C4-2B (cell line): ENCODE measurements around the gene YWHAG.

Experiments used
- H3K27ac ChIP-seq: fragments of 450-650 bp; 2 replicates; pipeline ENCODE4 v1.5.1; 2017
- ZFX ChIP-seq: fragments of 450-650 bp; IDR thresholded peaks from 2 replicates; pipeline ENCODE4 v1.6.1; 2017
- TF ChIP-seq, protein P1 (sequence below): fragments of 450-650 bp; conservative IDR thresholded peaks from 2 replicates; pipeline ENCODE4 v1.5.1; 2017; ENCODE audit warnings: mild to moderate bottlenecking

YWHAG gene

DNA sequence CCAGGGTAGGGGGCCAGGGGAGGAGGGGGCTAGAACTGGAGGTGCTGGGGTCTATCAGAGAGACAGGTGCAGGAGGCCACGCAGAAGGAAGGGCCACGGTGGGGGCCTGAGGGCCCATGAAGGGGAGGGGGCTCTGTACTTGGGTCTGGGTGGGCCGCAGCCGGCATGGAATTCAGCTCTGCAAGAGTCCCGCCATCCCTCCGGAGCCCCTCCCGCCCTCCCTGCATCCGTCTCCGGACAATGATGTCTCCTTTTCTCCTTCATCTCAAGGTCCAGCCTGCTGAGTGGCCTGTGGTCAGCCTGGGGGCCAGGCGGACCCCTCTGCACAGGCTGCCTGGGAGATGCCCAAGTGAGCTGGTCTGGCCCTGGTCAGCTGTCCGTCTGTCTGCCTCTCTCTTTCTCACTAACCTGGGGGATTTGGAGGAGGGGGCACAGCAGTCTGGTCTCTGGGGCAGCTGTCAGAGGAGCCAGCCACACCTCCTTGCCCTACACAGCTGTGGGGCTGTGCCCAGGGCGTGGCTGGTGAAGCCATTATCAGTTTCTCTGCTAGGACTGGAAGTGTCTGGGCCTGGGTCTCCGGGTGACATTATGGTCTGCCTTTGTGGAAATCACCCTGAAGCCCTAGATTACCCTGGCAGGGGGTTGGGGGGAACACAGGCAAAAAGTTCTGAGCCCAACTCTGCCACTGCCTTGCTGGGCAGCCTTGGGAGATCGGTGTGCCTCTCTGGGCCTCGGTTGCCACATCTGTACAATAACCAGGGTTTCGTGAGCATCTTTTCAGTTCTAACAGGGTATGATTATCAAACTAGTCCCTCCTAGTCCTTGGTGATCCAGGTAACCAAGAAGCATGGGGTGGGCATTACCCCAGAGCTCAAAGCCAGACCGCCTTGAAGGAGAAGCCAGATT is 75.3 kb downstream of the YWHAG start:
- TF ChIP-seq, protein P1, sequence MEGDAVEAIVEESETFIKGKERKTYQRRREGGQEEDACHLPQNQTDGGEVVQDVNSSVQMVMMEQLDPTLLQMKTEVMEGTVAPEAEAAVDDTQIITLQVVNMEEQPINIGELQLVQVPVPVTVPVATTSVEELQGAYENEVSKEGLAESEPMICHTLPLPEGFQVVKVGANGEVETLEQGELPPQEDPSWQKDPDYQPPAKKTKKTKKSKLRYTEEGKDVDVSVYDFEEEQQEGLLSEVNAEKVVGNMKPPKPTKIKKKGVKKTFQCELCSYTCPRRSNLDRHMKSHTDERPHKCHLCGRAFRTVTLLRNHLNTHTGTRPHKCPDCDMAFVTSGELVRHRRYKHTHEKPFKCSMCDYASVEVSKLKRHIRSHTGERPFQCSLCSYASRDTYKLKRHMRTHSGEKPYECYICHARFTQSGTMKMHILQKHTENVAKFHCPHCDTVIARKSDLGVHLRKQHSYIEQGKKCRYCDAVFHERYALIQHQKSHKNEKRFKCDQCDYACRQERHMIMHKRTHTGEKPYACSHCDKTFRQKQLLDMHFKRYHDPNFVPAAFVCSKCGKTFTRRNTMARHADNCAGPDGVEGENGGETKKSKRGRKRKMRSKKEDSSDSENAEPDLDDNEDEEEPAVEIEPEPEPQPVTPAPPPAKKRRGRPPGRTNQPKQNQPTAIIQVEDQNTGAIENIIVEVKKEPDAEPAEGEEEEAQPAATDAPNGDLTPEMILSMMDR: no peak
- no peak for TF ChIP-seq ZFX

DNA sequence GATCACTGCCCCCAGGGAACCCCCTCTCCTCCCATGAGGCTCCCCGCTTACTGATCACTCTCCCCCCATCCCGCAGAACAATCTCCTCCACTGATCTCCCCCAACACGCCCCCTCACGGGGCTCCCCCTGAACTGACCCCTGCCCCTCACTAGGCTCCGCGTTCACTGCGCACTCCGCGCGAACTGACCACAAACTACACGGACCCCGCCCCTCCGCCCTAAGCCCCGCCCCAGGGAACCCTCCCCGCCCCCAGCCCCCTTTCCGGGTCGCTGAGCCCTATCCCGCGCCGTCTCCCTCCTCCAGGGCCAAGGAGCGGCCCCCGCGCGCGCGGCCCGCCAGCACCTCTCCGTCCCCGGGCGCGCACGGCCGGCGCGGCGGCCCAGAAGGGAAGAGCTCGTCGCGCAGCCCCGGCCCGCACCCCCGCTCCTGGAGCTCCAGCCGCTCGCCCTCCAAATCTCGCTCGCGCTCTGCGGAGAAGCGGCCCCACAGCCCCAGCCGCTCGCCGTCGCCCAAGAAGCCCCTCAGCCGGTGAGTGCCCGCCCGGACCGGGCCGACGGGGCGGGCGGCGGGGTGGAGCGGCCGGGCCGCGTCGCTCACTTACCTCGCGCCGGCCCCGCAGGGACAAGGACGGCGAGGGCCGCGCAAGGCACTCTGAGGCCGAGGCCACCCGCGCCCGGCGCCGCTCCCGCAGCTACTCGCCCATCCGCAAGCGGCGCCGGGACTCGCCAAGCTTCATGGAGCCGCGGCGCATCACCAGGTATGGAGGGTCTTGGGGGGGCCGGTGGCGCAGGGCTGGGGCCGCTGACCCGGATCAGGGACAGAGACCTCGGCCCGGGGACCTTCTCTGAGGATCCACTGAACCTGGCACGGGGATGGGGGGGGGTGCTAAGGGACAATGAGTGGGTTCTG is 76.2 kb downstream of the YWHAG start:
- peak; percentile 61; the same call in 1 of the 2 replicates for TF ChIP-seq ZFX
- TF ChIP-seq, protein P1: no peak
- H3K27ac ChIP-seq: peak overlapping the region; percentile 12; the same call in 1 of the 2 replicates

More for the DNA sequence above, 75.3 kb downstream of the YWHAG start:
- no peak overlapping the region for H3K27ac ChIP-seq

DNA sequence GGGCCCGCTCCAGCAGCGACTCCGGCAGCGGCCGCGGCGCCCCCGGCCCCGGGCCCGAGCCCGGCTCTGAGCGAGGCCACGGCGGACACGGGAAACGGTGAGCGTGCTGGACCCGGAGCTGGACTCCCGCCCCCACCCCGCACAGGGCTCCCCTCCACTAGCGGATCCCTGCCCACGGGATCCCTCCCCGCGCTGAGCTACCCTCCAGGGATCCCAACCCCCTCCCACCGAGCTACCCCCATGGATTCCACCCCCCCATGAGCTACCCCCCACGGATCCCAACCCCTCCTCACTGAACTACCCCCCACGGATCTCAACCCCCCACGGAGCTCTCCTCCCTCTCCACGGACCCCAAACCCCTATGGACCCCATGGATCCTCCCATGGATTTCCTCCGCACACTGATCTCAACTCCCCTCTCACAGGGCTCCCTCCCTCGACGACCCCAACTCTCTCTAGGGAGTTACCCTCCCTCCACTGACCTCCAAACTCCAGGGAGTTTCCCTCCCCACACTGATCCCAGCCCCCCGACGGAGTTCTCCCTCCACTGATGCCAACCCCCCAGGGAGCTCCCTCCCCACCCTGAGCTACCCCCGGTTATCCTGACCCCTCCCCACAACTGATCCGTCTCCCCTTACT is 77.0 kb downstream of the YWHAG start:
- no peak for TF ChIP-seq ZFX
- TF ChIP-seq, protein P1: no peak
- H3K27ac ChIP-seq: no peak overlapping the region

DNA sequence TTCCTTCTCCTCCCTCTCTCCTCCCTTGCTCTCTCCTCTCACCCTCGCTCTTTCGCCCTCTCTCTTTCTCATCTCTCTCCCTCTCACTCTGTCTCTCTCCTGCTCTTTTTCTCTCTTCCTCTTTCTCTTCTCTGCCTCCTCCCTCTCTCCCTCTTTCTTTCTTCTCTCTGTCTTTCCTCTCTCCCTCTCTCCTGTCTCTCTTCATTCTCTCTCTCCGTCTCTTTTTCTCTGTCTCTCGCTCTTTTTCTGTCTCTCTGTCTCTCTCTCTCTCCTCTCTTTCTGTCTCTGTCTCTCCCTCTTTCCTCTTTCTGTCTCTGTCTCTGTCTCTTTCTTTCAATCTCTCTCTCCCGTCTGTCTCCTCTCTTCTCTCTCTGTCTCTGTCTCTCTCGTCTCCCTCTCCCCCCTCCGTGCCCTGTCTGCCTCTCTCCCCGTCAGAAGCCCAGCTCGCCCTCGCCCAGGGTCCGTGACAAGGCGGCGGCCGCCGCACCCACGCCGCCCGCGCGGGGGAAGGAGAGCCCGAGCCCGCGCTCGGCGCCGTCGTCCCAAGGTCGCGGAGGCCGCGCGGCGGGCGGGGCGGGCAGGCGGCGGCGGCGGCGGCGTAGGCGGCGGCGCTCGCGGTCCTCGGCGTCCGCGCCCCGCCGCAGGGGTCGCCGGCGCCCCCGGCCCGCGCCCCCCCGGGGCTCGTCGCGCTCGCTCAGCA is 77.6 kb downstream of the YWHAG start:
- H3K27ac ChIP-seq: no peak overlapping the region
- TF ChIP-seq, protein P1: no peak
- no peak for TF ChIP-seq ZFX

DNA sequence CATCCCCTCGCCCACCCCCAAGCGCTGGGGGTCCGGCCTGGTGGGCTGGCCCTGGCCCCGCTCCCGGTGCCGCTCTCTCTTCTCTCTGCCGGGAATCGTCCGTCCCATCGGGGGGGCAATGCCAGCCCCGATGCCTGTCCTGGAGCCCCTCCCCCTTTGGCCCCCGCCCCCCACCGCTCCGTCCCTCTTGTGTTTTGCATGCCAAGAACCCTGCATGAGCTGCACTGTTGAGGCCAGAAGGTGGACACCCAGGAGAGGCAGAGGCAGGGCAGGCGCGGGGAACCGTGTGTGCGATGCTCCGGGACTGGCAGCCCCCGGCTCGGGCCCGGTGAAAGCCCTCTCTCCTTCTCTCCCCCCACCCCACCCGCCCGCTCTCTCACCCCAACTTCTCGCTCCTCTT is 78.4 kb downstream of the YWHAG start:
- TF ChIP-seq, protein P1: no peak
- TF ChIP-seq ZFX: no peak
- H3K27ac ChIP-seq: no peak overlapping the region

DNA sequence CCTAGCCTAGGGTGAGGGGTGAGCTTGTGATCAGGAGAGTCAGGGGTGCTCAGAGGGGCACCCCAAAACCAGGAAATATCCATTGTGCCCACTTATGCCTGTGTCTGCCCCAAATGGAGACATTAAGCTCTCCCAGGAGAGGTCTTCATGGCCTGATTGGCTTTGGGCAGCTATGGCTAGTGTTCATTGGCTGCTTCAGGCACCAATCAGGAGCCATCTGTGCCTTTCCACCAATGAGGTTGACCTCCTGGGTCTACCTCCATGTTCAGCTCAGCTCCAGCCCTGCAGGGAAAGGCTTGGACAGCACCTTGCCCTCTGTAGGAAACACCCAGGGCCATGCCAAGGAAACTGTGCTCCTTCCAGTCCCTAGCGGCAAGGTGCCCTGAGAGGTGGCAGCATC is 80.3 kb downstream of the YWHAG start:
- no peak overlapping the region for H3K27ac ChIP-seq
- TF ChIP-seq, protein P1: no peak
- TF ChIP-seq ZFX: no peak
